Endothelial cell of umbilical vein (primary cell): Measurements from ENCODE around the gene MEOX2. TPM values are rescaled to one million over a fixed set of nuclear protein-coding genes. Genes with fewer than 3 reads are reported as not detected.

Experiments
- BruUV-seq: library from RNA; stranded (reverse); fragments of 400-500 nt; replicated peaks from 2 replicates; lab custom pipeline; 2021; lab: Mats Ljungman, UMichigan
- CTCF ChIA-PET: fragments of 300-600, 350-600 bp; sonication (Branson Sonifier 250); formaldehyde crosslinking; loops from one replicate; lab custom pipeline; 2021; ENCODE audit warnings: antibody characterized with exemption, inconsistent platforms; lab: Charles Lee
- POLR2A ChIA-PET: fragments of 300-600, 350-600 bp; sonication (Branson Sonifier 250); formaldehyde crosslinking; loops from one replicate; lab custom pipeline; 2021; ENCODE audit warnings: antibody characterized with exemption, inconsistent platforms; lab: Charles Lee
- DNase-seq: peaks from one replicate; pipeline ENCODE4 v3.0.0-alpha.2; 2011; ENCODE audit warnings: low read depth, low spot score
- FAIRE-seq: peaks from 2 replicates; lab custom pipeline; 2011; peaks lifted over from hg19 to GRCh38; lab: Jason Lieb, UNC
- H2AFZ ChIP-seq: 2 replicates; pipeline ENCODE4 v1.6.0; 2012; ENCODE audit warnings: low read depth, low read length, control low read depth, inconsistent platforms
- H3K27ac ChIP-seq: 2 replicates; pipeline ENCODE4 v1.5.1; 2011; ENCODE audit warnings: low read depth, mild to moderate bottlenecking, control low read depth, low read length, moderate library complexity; ENCODE audit not compliant: insufficient read depth
- H3K27me3 ChIP-seq, 2 experiments: 2 replicates each; pipeline versions ENCODE4 v1.6.0 to v1.6.1; 2011; ENCODE audit warnings: low read length in 2 of 2, mixed read lengths in 1 of 2; ENCODE audit not compliant: control insufficient read depth in 2 of 2, insufficient read depth in 2 of 2
- H3K36me3 ChIP-seq, 2 experiments: 2 replicates in 1 of 2; 3 replicates in 1 of 2; pipeline ENCODE4 v1.5.1; 2011; ENCODE audit warnings: low read length in 2 of 2, mild to moderate bottlenecking in 1 of 2, moderate library complexity in 1 of 2; ENCODE audit not compliant: control insufficient read depth in 2 of 2, insufficient read depth in 2 of 2; ENCODE audit errors: extremely low read depth in 1 of 2
- H3K4me1 ChIP-seq: 3 replicates; pipeline ENCODE4 v1.5.1; 2011; ENCODE audit warnings: mild to moderate bottlenecking, low read length; ENCODE audit not compliant: control insufficient read depth, insufficient read depth; ENCODE audit errors: extremely low read depth
- H3K4me2 ChIP-seq: 2 replicates; pipeline ENCODE4 v1.6.1; 2011; ENCODE audit warnings: low read length, control low read depth, mixed read lengths; ENCODE audit not compliant: insufficient read depth
- H3K4me3 ChIP-seq, 3 experiments: fragments of 200-600 bp in 1 of 3; sonication (generic), shearing (Covaris generic) in 1 of 3; replicated peaks in 1 of 3; 2 replicates each; pipeline ENCODE4 v1.5.1; 2011 to 2016; ENCODE audit warnings: control low read depth in 3 of 3, low read length in 3 of 3, mild to moderate bottlenecking in 2 of 3, inconsistent platforms in 1 of 3, low read depth in 1 of 3, moderate library complexity in 1 of 3; ENCODE audit not compliant: insufficient read depth in 1 of 3
- H3K79me2 ChIP-seq: 2 replicates; pipeline ENCODE4 v1.6.0; 2012; ENCODE audit warnings: low read length, inconsistent platforms; ENCODE audit not compliant: control insufficient read depth, insufficient read depth
- H3K9ac ChIP-seq: replicated peaks from 2 replicates; pipeline ENCODE3; 2011; ENCODE audit warnings: low read length, control low read depth; ENCODE audit not compliant: insufficient read depth; ENCODE audit errors: extremely low read depth
- H3K9me1 ChIP-seq: replicated peaks from 3 replicates; pipeline ENCODE4 v1.6.0; 2011; ENCODE audit warnings: mild to moderate bottlenecking, low read length; ENCODE audit not compliant: control insufficient read depth, insufficient read depth; ENCODE audit errors: extremely low read depth
- H3K9me3 ChIP-seq: replicated peaks from 2 replicates; pipeline ENCODE4 v1.5.1; 2012; ENCODE audit warnings: low read length, inconsistent platforms; ENCODE audit not compliant: control insufficient read depth, insufficient read depth
- H4K20me1 ChIP-seq: replicated peaks from 2 replicates; pipeline ENCODE3; 2011; ENCODE audit warnings: mild to moderate bottlenecking, low read length; ENCODE audit not compliant: control insufficient read depth, insufficient read depth; ENCODE audit errors: extremely low read depth
- EZH2 ChIP-seq: IDR thresholded peaks from 2 replicates; pipeline ENCODE4 v1.6.1; 2012; ENCODE audit warnings: borderline replicate concordance, low read depth, mild to moderate bottlenecking, moderate library complexity, low read length, inconsistent platforms; ENCODE audit not compliant: severe bottlenecking
- FOS ChIP-seq: IDR thresholded peaks from 2 replicates; pipeline ENCODE4 v1.6.1; 2011; ENCODE audit warnings: mild to moderate bottlenecking, low read length, moderate library complexity, borderline replicate concordance; ENCODE audit not compliant: insufficient read depth
- GATA2 ChIP-seq: IDR thresholded peaks from 2 replicates; pipeline ENCODE4 v1.7.0; 2011; ENCODE audit warnings: low read depth, mild to moderate bottlenecking, moderate library complexity, mixed read lengths, low read length; ENCODE audit not compliant: insufficient read length, insufficient read depth
- JUN ChIP-seq: IDR thresholded peaks from 2 replicates; pipeline ENCODE4 v1.6.1; 2011; ENCODE audit warnings: borderline replicate concordance, low read depth; ENCODE audit not compliant: insufficient read length, insufficient read depth
- MYC ChIP-seq: IDR thresholded peaks from one replicate; pipeline ENCODE4 v1.6.1; 2011; ENCODE audit warnings: mild to moderate bottlenecking, low read depth, low read length
- POLR2A ChIP-seq: IDR thresholded peaks from 2 replicates; pipeline ENCODE4 v1.6.1; 2012; ENCODE audit warnings: low read depth, mild to moderate bottlenecking, control low read depth, low read length
- POLR2AphosphoS5 ChIP-seq: IDR thresholded peaks from 2 replicates; pipeline ENCODE4 v1.6.1; 2012; ENCODE audit warnings: low read depth, mild to moderate bottlenecking, control low read depth, low read length, moderate library complexity; ENCODE audit not compliant: insufficient read depth
- dilution Hi-C: fragments of 300-500 bp; cut with MboI; formaldehyde crosslinking; loops from one replicate; pipeline ENCODE4 v1.15.0; 2019; ENCODE audit warnings: low sequenced_read_pairs; ENCODE audit not compliant: extremely low pct_ligation_motif_present
- intact Hi-C: fragments of 100-400 bp; cut with micrococcal nuclease; formaldehyde crosslinking; loops from one replicate; pipeline ENCODE4 v1.10.0; 2022
- polyA plus RNA-seq, 4 experiments: library from polyadenylated mRNA; depleted of rRNA in 3 of 4; stranded (reverse) in 3 of 4; unstranded in 1 of 4; fragments of >200 nt; gene quantifications; 2 replicates each; pipeline versions ENCODE4 v1.2.1 to v1.2.3, GENCODE V29; 2011 to 2012; ENCODE audit warnings: missing spikeins in 1 of 4
- total RNA-seq: library from RNA; stranded (reverse); gene quantifications from 2 replicates; pipeline ENCODE4 v1.2.3, GENCODE V29; 2021
- TF ChIP-seq, protein P1 (sequence below), 2 donors: IDR thresholded peaks; 1 replicate in 1 of 2; 2 replicates in 1 of 2; pipeline ENCODE4 v1.5.1; 2011; ENCODE audit warnings: low read length in 2 of 2, mild to moderate bottlenecking in 2 of 2, moderate library complexity in 2 of 2, control low read depth in 1 of 2, inconsistent platforms in 1 of 2, low read depth in 1 of 2; ENCODE audit not compliant: insufficient read depth in 1 of 2; ENCODE audit errors: extremely low read depth in 1 of 2
- TF ChIP-seq, protein P2 (sequence below): IDR thresholded peaks from 2 replicates; pipeline ENCODE4 v1.6.1; 2011; ENCODE audit not compliant: insufficient read depth, insufficient read length

The MEOX2 gene
- total and polyA plus RNA-seq, 2 donors (not counting 3 experiments of a cell fraction or from before 2014, with no cell fraction given) = 11.6 to 45.1 TPM

DNA sequence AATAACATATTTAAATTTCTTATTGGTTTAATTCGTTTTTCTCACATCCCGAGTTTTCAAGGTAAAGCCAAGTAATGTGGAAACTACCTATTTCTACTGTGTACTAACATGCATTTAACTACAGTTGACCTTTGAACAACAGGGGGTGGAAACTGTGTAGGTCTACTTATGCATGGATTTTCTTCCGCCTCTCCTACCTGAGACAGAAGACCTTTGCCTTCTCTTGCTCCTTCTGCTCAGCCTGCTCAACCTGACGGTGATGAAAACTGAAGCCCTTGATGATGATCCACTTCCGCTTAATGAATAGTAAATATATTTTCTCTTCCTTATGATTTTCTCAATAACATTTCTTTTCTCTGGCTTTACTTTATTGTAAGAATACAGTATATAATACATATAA is 18.5 kb downstream of the MEOX2 start:
- ChIA-PET CTCF (no interaction called here), POLR2A (no interaction called here)
- dilution Hi-C loops = no loop called here
- Histone ChIP-seq H4K20me1 (no peaks in the 10 kb centered on the region), H2AFZ (no peak overlapping the region), H3K4me1 (peaks cover 13% of the 10 kb centered on the region), H3K27me3 (no peaks in the 10 kb centered on the region), H3K9me1 (no peaks in the 10 kb centered on the region), H3K4me3 (no peak overlapping the region), H3K27ac (no peak overlapping the region), H3K9me3 (no peaks in the 10 kb centered on the region), H3K36me3 (no peaks in the 10 kb centered on the region), H3K4me2 (no peak overlapping the region), H3K9ac (no peak overlapping the region), H3K79me2 (peaks cover 14% of the 10 kb centered on the region)
- FAIRE-seq (no peak), DNase-seq (no peak)
- TF ChIP-seq, protein P1, sequence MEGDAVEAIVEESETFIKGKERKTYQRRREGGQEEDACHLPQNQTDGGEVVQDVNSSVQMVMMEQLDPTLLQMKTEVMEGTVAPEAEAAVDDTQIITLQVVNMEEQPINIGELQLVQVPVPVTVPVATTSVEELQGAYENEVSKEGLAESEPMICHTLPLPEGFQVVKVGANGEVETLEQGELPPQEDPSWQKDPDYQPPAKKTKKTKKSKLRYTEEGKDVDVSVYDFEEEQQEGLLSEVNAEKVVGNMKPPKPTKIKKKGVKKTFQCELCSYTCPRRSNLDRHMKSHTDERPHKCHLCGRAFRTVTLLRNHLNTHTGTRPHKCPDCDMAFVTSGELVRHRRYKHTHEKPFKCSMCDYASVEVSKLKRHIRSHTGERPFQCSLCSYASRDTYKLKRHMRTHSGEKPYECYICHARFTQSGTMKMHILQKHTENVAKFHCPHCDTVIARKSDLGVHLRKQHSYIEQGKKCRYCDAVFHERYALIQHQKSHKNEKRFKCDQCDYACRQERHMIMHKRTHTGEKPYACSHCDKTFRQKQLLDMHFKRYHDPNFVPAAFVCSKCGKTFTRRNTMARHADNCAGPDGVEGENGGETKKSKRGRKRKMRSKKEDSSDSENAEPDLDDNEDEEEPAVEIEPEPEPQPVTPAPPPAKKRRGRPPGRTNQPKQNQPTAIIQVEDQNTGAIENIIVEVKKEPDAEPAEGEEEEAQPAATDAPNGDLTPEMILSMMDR (IDR thresholded peaks at IDR 0.05; ENCODE audit: extremely low read depth in 1 of 2, insufficient read depth in 1 of 2, low read depth in 1 of 2, low read length in 2 of 2) = no peak
- TF ChIP-seq JUN (no peak), GATA2 (no peak), POLR2A (no peak), MYC (no peak), POLR2AphosphoS5 (no peak), EZH2 (no peak), FOS (no peak)
- TF ChIP-seq, protein P2, sequence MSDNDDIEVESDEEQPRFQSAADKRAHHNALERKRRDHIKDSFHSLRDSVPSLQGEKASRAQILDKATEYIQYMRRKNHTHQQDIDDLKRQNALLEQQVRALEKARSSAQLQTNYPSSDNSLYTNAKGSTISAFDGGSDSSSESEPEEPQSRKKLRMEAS = no peak
- intact Hi-C loops = loop anchor here (2.0 kb wide), 1 partner anchor 13 kb away; no protein-coding TSS in a partner anchor
- BruUV-seq = no TSS peak
